GM19043 (cell line): ENCODE data around the gene IGSF9B.
"Not testable (repeated sequence)": the region's sequence is repeated elsewhere in the genome, so short reads cannot be mapped to it uniquely, and the experiment has no call there.

Experiments
- ATAC-seq: cut with Tn5 transposase; IDR thresholded peaks from one replicate; pipeline ENCODE4 v1.9.1; 2021; ENCODE audit warnings: low read depth; ENCODE audit not compliant: unreplicated experiment

Gene IGSF9B

GRCh38 chr11:133956650-133957633 is at the start of gene IGSF9B:
IGSF9B (minus strand) TSS chr11:133956968; CDS start chr11:133956754, 214 bp downstream.
- peak; percentile 98 for ATAC-seq

DNA sequence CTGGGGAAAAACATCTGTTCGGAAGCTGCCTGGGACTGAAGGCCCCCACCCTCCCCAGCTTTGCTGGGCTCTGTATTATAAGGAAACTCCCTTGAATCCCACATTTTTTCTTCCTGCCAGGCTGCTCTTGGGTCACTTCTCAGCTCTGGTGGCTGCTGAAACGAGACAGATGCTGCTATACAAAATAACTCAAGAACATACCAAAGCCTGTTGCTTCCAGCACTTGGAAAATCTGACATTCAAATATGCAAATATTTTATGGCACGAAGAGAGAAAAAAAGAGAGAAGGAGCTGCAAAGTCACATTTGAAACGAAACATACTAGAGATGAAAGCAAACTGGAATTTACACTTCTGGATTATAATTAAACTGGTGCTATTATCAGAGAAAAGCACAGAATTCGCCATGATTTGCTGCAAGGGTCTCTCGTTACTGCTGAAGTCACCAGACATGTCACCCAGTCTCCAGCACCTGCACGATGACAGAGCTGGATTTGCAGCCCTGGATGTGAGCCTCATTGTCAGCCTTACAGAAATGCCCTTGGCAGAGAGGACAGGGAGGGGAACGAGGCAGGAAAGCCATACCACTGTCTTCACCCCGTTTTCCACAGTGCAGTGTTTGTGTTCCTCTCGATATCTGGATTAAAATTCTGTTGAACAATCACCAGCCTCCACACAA is 47.9 kb upstream of the IGSF9B start:
- no peak for ATAC-seq

- no peak for ATAC-seq
These were observed 47.2 kb upstream of the IGSF9B start for GRCh38 chr11:134003792-134004495.

GRCh38 chr11:134002819-134003218 is 46.1 kb upstream of the IGSF9B start:
- not testable (repeated sequence) for ATAC-seq

- not testable (repeated sequence) for ATAC-seq
These were observed 45.6 kb upstream of the IGSF9B start for GRCh38 chr11:134002338-134002737.

DNA sequence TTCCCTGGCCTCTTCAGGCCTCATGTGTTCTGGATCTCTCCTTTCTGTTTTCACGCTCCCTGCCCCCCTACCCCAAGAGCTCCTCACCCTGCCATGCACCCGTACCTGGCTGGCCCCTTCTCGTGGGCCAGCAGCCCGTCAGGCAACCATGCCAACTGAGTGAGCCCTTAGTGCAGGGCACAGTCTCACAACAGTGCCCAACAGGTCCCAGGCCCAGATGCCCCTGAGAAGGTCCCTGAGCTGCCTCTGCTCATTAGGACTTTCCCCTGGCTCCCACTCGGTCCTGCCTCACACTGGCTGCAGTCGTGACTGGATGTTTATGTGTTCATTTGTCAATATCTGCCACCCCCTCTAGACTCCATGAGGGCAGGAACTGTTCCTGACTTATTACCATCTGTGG is 44.8 kb upstream of the IGSF9B start:
- ATAC-seq: no peak

DNA sequence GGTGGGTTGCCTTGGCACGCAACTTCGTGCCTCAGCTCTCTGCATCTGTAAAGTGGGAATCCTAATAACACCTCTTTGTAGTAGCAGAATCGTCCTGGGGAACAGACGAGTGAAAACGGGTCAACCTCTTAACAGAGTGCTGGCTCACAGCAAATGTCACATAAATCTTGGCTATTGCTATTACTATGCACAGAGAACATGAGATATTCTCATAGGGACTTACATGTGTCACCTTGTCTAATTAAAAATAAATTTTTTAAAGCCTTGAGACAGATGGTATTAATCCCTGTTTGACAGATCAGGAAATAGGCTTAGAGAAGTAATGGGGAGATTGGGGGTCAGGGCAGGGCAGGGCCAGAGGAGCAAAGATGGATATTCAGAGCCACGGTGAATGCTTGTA is 44.3 kb upstream of the IGSF9B start:
- ATAC-seq: no peak

- no peak for ATAC-seq
These were observed 42.6 kb upstream of the IGSF9B start for GRCh38 chr11:133999355-133999754.

DNA sequence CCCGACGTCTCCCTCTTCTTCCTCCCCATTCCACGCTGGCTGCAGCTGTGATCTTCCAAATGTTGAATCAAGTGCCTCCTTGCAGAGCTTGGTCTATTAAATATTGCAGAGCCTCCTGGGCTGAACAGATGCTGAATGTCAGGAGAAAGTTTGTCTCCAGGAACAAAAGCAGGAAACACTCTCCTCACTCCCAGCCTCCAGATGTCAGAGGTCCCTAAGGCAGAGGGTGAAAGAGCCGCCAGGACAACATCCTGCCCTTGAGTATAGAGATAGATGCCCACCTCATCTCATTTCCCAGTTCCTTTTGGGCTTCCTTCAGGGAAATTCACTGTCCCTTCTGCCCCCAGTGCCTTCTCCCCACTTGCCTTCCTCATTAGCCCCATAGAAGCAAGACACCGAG is 40.8 kb upstream of the IGSF9B start:
- no peak for ATAC-seq

DNA sequence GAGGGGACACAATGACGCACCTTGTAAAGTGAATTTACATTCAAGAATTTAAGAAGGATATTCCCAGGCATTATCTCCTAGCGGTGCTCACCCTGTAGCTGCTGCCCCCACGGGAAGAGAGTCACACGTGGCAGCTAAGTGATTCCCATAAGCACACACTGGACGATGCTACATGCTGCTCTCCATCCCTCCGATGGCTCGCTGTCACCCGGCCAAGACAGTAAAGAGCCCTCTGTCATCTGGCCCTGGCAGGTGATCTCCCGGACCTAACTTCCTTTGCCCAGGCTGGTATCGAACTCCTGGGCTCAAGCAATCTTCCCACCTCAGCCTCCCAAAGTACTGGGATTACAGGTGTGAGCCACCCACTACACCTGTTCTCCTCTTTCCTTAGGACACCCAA is 39.9 kb upstream of the IGSF9B start:
- no peak for ATAC-seq

- ATAC-seq: no peak
These were observed 38.3 kb upstream of the IGSF9B start for GRCh38 chr11:133995066-133995465.

DNA sequence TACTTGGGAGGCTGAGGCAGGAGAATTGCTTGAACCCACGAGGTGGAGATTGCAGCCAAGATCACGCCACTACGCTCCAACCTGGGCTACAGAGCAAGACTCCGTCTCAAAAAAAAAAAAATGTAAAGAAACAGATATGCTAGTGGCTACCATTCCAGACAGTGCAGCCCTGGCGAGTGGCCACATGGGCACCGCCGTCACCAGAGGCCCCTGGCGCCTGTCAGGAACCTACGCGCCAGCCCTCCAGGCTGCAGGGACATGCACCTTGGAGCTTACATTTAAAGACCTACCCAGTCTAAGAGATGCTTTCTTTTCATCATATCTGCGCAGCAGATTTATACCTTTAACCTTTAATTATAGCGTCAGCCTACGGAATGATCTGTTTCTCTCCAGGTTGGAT is 37.2 kb upstream of the IGSF9B start:
- no peak for ATAC-seq

GRCh38 chr11:133993107-133993506 is 36.3 kb upstream of the IGSF9B start:
- no peak for ATAC-seq

GRCh38 chr11:133992121-133992520 is 35.4 kb upstream of the IGSF9B start:
- no peak for ATAC-seq

DNA sequence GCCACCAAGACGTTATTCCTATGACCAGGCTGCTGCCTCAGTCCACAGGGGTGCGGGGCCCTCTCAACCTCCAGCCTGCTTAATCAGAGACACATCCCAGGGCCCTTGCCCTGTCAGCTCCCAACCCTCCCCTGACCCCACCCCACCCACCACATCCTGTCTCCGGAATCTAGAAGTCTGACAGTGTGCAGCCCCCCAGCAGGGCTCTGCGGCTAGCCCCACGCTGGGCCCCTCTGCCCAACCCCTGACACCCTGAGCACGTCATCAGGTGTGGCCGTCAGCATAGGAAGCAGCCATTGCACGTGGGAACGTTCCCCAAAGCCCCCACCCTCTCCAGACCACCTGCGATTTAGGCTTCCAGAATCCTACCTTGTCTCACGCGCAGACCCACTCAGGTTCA is 34.3 kb upstream of the IGSF9B start:
- no peak for ATAC-seq

DNA sequence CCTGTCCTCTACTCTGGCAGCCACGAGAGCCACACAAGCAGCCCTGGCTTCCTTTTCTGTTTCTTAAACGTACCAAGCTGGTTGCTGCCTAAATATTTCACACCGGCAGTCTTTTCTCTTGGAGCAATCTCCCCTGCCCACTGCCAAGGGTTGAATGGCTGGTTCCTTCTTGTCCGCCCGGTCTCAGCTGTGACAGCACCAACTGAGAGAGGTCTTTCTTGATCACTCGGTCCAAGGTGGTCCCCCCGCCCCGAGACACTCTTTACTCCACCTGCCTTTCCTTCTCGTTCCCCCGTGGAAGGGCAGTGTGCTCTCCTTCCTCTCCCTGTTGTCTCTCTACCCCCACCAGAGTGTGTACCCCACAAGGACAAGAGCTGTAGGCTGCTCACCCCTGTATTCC is 33.7 kb upstream of the IGSF9B start:
- ATAC-seq: no peak

- no peak for ATAC-seq
These were observed 32.1 kb upstream of the IGSF9B start for GRCh38 chr11:133988686-133989410.

DNA sequence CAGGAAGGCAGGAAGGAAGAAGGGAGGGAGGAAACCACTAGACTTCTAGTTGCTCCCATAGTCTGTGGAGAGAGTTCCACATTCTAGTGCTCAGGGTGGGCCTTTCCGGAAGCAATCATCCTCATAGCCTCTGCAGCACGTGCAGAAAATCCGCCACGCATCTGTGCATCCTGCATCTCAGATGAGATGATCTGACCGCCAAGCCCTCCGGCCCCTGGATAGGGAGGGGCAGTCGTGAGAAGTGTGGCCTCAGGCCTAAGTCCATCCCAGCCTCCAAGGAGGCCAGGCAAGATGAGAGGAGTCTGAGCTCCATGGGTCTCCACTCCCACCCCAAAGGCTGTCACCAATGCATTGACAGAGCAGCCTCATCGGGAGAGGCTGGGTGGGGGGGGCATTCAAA is 30.4 kb upstream of the IGSF9B start:
- ATAC-seq: no peak

GRCh38 chr11:133985981-133986944 is 29.5 kb upstream of the IGSF9B start:
- ATAC-seq: no peak
